Keratinocyte (primary cell): ENCODE measurements around the gene TAF5. TPM values are rescaled to one million over a fixed set of nuclear protein-coding genes. Genes with fewer than 3 reads are reported as not detected.

Experiments
- DNase-seq: peaks from one replicate; pipeline ENCODE4 v3.0.0-alpha.2; 2011; ENCODE audit warnings: low read depth, missing footprints, low spot score
- FAIRE-seq: peaks from 2 replicates; lab custom pipeline; 2011; peaks lifted over from hg19 to GRCh38; lab: Jason Lieb, UNC
- H2AFZ ChIP-seq: 2 replicates; pipeline ENCODE4 v1.6.0; 2012; ENCODE audit warnings: low read length, control low read depth, inconsistent platforms; ENCODE audit not compliant: control insufficient read depth
- H3K27ac ChIP-seq: 2 replicates; pipeline ENCODE4 v1.5.1; 2011; ENCODE audit warnings: low read length; ENCODE audit not compliant: control insufficient read depth, insufficient read depth
- H3K27me3 ChIP-seq: 3 replicates; pipeline ENCODE4 v1.6.0; 2011; ENCODE audit warnings: low read length; ENCODE audit not compliant: control insufficient read depth, insufficient read depth; ENCODE audit errors: extremely low read depth
- H3K36me3 ChIP-seq, 2 experiments: 2 replicates in 1 of 2; 3 replicates in 1 of 2; pipeline ENCODE4 v1.5.1; 2011; ENCODE audit warnings: low read length in 2 of 2, mild to moderate bottlenecking in 1 of 2; ENCODE audit not compliant: control insufficient read depth in 2 of 2, insufficient read depth in 2 of 2; ENCODE audit errors: extremely low read depth in 1 of 2
- H3K4me1 ChIP-seq: 3 replicates; pipeline ENCODE4 v1.5.1; 2011; ENCODE audit warnings: low read length; ENCODE audit not compliant: control insufficient read depth, insufficient read depth; ENCODE audit errors: extremely low read depth
- H3K4me2 ChIP-seq: 3 replicates; pipeline ENCODE4 v1.6.0; 2011; ENCODE audit warnings: low read depth, low read length; ENCODE audit not compliant: control insufficient read depth, insufficient read depth; ENCODE audit errors: extremely low read depth
- H3K4me3 ChIP-seq, 3 experiments: fragments of 200-600 bp in 1 of 3; sonication (generic) in 1 of 3; 2 replicates in 2 of 3; 3 replicates in 1 of 3; pipeline ENCODE4 v1.5.1; 2011 to 2016; ENCODE audit warnings: low read length in 3 of 3, mild to moderate bottlenecking in 3 of 3, control low read depth in 2 of 3, inconsistent platforms in 1 of 3, low read depth in 1 of 3, mixed read lengths in 1 of 3, mixed run types in 1 of 3, moderate library complexity in 1 of 3; ENCODE audit not compliant: control insufficient read depth in 2 of 3, insufficient read depth in 2 of 3; ENCODE audit errors: extremely low read depth in 1 of 3
- H3K79me2 ChIP-seq: 2 replicates; pipeline ENCODE4 v1.6.0; 2012; ENCODE audit warnings: low read length; ENCODE audit not compliant: control insufficient read depth, insufficient read depth
- H3K9ac ChIP-seq: 3 replicates; pipeline ENCODE4 v1.6.0; 2011; ENCODE audit warnings: low read length; ENCODE audit not compliant: control insufficient read depth, insufficient read depth; ENCODE audit errors: extremely low read depth
- H3K9me1 ChIP-seq: 3 replicates; pipeline ENCODE4 v1.6.0; 2011; ENCODE audit warnings: low read length; ENCODE audit not compliant: control insufficient read depth, insufficient read depth; ENCODE audit errors: extremely low read depth
- H3K9me3 ChIP-seq: 2 replicates; pipeline ENCODE4 v1.5.1; 2012; ENCODE audit warnings: low read depth, low read length; ENCODE audit not compliant: control insufficient read depth
- H4K20me1 ChIP-seq: 3 replicates; pipeline ENCODE4 v1.6.0; 2011; ENCODE audit warnings: low read length; ENCODE audit not compliant: control insufficient read depth, insufficient read depth; ENCODE audit errors: extremely low read depth
- EZH2 ChIP-seq: IDR thresholded peaks from one replicate; pipeline ENCODE4 v1.6.1; 2012; ENCODE audit warnings: inconsistent platforms, mild to moderate bottlenecking, low read length, moderate library complexity
- dilution Hi-C: fragments of 300-500 bp; cut with MboI; formaldehyde crosslinking; loops from one replicate; pipeline ENCODE4 v1.7.0; 2020; ENCODE audit warnings: low sequenced_read_pairs; ENCODE audit not compliant: extremely low pct_ligation_motif_present
- polyA plus RNA-seq, 5 experiments: library from polyadenylated mRNA; depleted of rRNA in 3 of 5; stranded (reverse) in 3 of 5; stranded (forward) in 1 of 5; unstranded in 1 of 5; fragments of >200 nt; gene quantifications; 1 replicate in 1 of 5; 2 replicates in 3 of 5; 3 replicates in 1 of 5; pipeline versions ENCODE4 v1.2.1 to v1.2.3, GENCODE V29; 2011 to 2012; ENCODE audit warnings: missing spikeins in 2 of 5, low read depth in 1 of 5, low replicate concordance in 1 of 5
- TF ChIP-seq, protein P1 (sequence below), 3 experiments: IDR thresholded peaks in 1 of 3; conservative IDR thresholded peaks in 1 of 3; optimal IDR thresholded peaks in 1 of 3; 2 replicates in 2 of 3; 3 replicates in 1 of 3; pipeline versions ENCODE3 to v1.5.1; 2011; ENCODE audit warnings: low read length in 3 of 3, mild to moderate bottlenecking in 3 of 3, moderate library complexity in 2 of 3, control low read depth in 1 of 3, inconsistent platforms in 1 of 3; ENCODE audit not compliant: insufficient read depth in 2 of 3; ENCODE audit errors: extremely low read depth in 1 of 3

TAF5 gene
- polyA plus RNA-seq, 1 donor (not counting 4 experiments of a cell fraction or from before 2014, with no cell fraction given) = 4.4 TPM

DNA sequence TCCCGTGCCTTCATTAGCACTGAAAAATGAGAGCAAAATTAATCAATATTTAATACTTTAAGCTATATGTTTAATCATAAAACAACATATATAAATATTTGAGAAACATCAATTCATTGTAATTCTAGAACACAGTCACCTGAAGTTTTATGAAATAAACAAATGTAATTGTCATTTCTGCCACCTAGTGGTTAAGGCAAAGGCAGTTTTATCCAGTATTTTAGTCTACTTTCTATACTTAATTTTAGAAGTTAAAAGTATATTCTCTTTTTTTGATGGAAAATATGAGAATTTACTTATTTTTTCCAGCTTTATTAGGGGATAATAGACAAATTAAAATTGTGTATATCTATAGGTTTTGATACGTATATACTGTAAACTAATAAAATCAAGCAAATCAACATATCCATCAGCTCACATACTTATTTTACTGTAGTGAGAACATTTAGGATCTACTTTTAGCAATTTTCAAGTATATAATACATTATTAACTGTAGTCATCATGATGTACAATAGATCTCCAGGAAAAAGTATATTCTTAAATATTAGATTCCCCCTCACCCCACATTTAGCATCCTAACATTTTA lies 33.7 kb upstream of the TAF5 start:
- no peaks in the 10 kb centered on the region for H4K20me1 ChIP-seq
- dilution Hi-C loops = no loop called here
- no peaks in the 10 kb centered on the region for H3K27me3 ChIP-seq
- no peaks in the 10 kb centered on the region for H3K4me1 ChIP-seq
- TF ChIP-seq, protein P1, sequence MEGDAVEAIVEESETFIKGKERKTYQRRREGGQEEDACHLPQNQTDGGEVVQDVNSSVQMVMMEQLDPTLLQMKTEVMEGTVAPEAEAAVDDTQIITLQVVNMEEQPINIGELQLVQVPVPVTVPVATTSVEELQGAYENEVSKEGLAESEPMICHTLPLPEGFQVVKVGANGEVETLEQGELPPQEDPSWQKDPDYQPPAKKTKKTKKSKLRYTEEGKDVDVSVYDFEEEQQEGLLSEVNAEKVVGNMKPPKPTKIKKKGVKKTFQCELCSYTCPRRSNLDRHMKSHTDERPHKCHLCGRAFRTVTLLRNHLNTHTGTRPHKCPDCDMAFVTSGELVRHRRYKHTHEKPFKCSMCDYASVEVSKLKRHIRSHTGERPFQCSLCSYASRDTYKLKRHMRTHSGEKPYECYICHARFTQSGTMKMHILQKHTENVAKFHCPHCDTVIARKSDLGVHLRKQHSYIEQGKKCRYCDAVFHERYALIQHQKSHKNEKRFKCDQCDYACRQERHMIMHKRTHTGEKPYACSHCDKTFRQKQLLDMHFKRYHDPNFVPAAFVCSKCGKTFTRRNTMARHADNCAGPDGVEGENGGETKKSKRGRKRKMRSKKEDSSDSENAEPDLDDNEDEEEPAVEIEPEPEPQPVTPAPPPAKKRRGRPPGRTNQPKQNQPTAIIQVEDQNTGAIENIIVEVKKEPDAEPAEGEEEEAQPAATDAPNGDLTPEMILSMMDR (optimal IDR thresholded peaks at IDR 0.05 in 1 of 3, IDR thresholded peaks at IDR 0.05 in 1 of 3, conservative IDR thresholded peaks at IDR 0.05 in 1 of 3; ENCODE audit: extremely low read depth in 1 of 3, insufficient read depth in 2 of 3, low read length in 3 of 3) = peak in 1 of 3 experiments; percentile 47
- no peak for TF ChIP-seq EZH2
- FAIRE-seq (no peak), DNase-seq (no peak)
- no peaks in the 10 kb centered on the region for H3K9me1 ChIP-seq
- H3K79me2 ChIP-seq = no peaks in the 10 kb centered on the region
- H3K4me3 ChIP-seq = no peak overlapping the region
- H3K9me3 ChIP-seq = no peaks in the 10 kb centered on the region
- H3K36me3 ChIP-seq = peaks cover 0 to 10% of the 10 kb centered on the region in 2 experiments
- H2AFZ ChIP-seq = no peak overlapping the region
- no peak overlapping the region for H3K4me2 ChIP-seq
- no peak overlapping the region for H3K9ac ChIP-seq
- H3K27ac ChIP-seq = no peak overlapping the region

DNA sequence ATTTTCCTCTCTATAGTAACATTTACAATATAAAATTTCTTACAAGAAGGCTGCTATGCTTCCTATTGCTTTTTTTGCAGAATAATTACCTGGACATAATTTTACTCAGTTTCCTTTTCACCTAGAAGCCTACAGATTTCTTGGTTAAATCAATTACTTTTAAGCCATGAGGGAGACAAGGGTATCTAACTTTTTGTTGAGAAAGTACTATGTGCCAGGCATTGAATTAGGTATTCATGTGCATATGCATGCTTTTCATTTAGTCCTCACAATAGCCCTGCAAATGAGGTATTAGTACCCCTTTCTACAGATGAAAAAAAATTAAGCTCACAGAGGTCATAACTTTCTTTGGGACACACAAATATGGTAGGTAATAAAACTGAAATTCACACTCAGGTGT lies 33.2 kb upstream of the TAF5 start:
- H3K9me1 ChIP-seq = no peaks in the 10 kb centered on the region
- TF ChIP-seq, protein P1 (optimal IDR thresholded peaks at IDR 0.05 in 1 of 3, IDR thresholded peaks at IDR 0.05 in 1 of 3, conservative IDR thresholded peaks at IDR 0.05 in 1 of 3; ENCODE audit: extremely low read depth in 1 of 3, insufficient read depth in 2 of 3, low read length in 3 of 3) = no peak
- TF ChIP-seq EZH2 = no peak
- dilution Hi-C loops = no loop called here
- no peak overlapping the region for H3K4me3 ChIP-seq
- FAIRE-seq = no peak
- H3K27ac ChIP-seq = no peak overlapping the region
- H3K79me2 ChIP-seq = no peaks in the 10 kb centered on the region
- peaks cover 0 to 12% of the 10 kb centered on the region in 2 experiments for H3K36me3 ChIP-seq
- no peak overlapping the region for H3K4me2 ChIP-seq
- H3K27me3 ChIP-seq = no peaks in the 10 kb centered on the region
- H3K9me3 ChIP-seq = no peaks in the 10 kb centered on the region
- no peaks in the 10 kb centered on the region for H3K4me1 ChIP-seq
- H4K20me1 ChIP-seq = no peaks in the 10 kb centered on the region
- no peak for DNase-seq
- H3K9ac ChIP-seq = no peak overlapping the region
- H2AFZ ChIP-seq = no peak overlapping the region
